ENCODE measurements around the gene INPP4B.

Gene INPP4B

GRCh38 chr4:142540483-142540804 lies 305.7 kb downstream of the INPP4B start:
- Histone ChIP-seq H3K4me3 (no peak overlapping the region), H4K20me1 (no peaks in the 10 kb centered on the region), H3K36me3 (no peaks in the 10 kb centered on the region), H3K27me3 (no peaks in the 10 kb centered on the region), H3K4me2 (no peak overlapping the region), H3K9me3 (no peaks in the 10 kb centered on the region), H3K27ac (no peak overlapping the region), H3K9ac (no peak overlapping the region), H3K4me1 (no peaks in the 10 kb centered on the region)
- no peak for TF ChIP-seq Cebpa-rat (IDR thresholded peaks at IDR 0.05)

- Histone ChIP-seq H3K4me2 (no peak overlapping the region), H3K4me3 (no peak overlapping the region), H3K9ac (no peak overlapping the region), H4K20me1 (no peaks in the 10 kb centered on the region), H3K27ac (no peak overlapping the region), H3K9me3 (no peaks in the 10 kb centered on the region), H3K27me3 (no peaks in the 10 kb centered on the region), H3K4me1 (no peaks in the 10 kb centered on the region), H3K36me3 (no peaks in the 10 kb centered on the region)
- no peak for TF ChIP-seq Cebpa-rat (IDR thresholded peaks at IDR 0.05)
Observed at GRCh38 chr4:142539796-142540482, 306.2 kb downstream of the INPP4B start.

GRCh38 chr4:142535009-142535408 lies 311.1 kb downstream of the INPP4B start:
- Histone ChIP-seq H3K4me3 (no peak overlapping the region), H3K36me3 (no peaks in the 10 kb centered on the region), H3K27ac (no peak overlapping the region), H4K20me1 (no peaks in the 10 kb centered on the region), H3K4me1 (no peaks in the 10 kb centered on the region), H3K9me3 (no peaks in the 10 kb centered on the region), H3K27me3 (no peaks in the 10 kb centered on the region), H3K9ac (no peak overlapping the region), H3K4me2 (no peak overlapping the region)
- no peak for TF ChIP-seq Cebpa-rat (IDR thresholded peaks at IDR 0.05)

GRCh38 chr4:142532054-142532453 lies 314.0 kb downstream of the INPP4B start:
- H3K9me3 ChIP-seq = no peaks in the 10 kb centered on the region
- no peaks in the 10 kb centered on the region for H3K4me1 ChIP-seq
- no peak overlapping the region for H3K4me3 ChIP-seq
- H3K9ac ChIP-seq = no peak overlapping the region
- no peak for TF ChIP-seq Cebpa-rat (IDR thresholded peaks at IDR 0.05)
- H4K20me1 ChIP-seq = no peaks in the 10 kb centered on the region
- no peak overlapping the region for H3K27ac ChIP-seq
- H3K36me3 ChIP-seq = no peaks in the 10 kb centered on the region
- H3K4me2 ChIP-seq = no peak overlapping the region
- no peaks in the 10 kb centered on the region for H3K27me3 ChIP-seq

- no peak overlapping the region for H3K9ac ChIP-seq
- no peaks in the 10 kb centered on the region for H3K36me3 ChIP-seq
- H3K4me1 ChIP-seq = no peaks in the 10 kb centered on the region
- no peak overlapping the region for H3K27ac ChIP-seq
- no peaks in the 10 kb centered on the region for H4K20me1 ChIP-seq
- H3K27me3 ChIP-seq = no peaks in the 10 kb centered on the region
- no peak for TF ChIP-seq Cebpa-rat (IDR thresholded peaks at IDR 0.05)
- no peak overlapping the region for H3K4me2 ChIP-seq
- no peaks in the 10 kb centered on the region for H3K9me3 ChIP-seq
- H3K4me3 ChIP-seq = no peak overlapping the region
Observed at GRCh38 chr4:142530728-142531127, 315.4 kb downstream of the INPP4B start.

GRCh38 chr4:142528433-142528832 lies 317.7 kb downstream of the INPP4B start:
- H3K36me3 ChIP-seq = no peaks in the 10 kb centered on the region
- H4K20me1 ChIP-seq = no peaks in the 10 kb centered on the region
- no peak overlapping the region for H3K27ac ChIP-seq
- H3K9me3 ChIP-seq = no peaks in the 10 kb centered on the region
- H3K4me2 ChIP-seq = no peak overlapping the region
- H3K9ac ChIP-seq = no peak overlapping the region
- no peaks in the 10 kb centered on the region for H3K4me1 ChIP-seq
- no peak overlapping the region for H3K4me3 ChIP-seq
- TF ChIP-seq Cebpa-rat (IDR thresholded peaks at IDR 0.05) = no peak
- H3K27me3 ChIP-seq = no peaks in the 10 kb centered on the region

GRCh38 chr4:142523111-142523510 lies 323.0 kb downstream of the INPP4B start:
- H3K4me1 ChIP-seq = no peaks in the 10 kb centered on the region
- H3K27me3 ChIP-seq = no peaks in the 10 kb centered on the region
- no peaks in the 10 kb centered on the region for H4K20me1 ChIP-seq
- no peaks in the 10 kb centered on the region for H3K9me3 ChIP-seq
- no peaks in the 10 kb centered on the region for H3K36me3 ChIP-seq
- H3K4me2 ChIP-seq = no peak overlapping the region
- no peak overlapping the region for H3K4me3 ChIP-seq
- TF ChIP-seq Cebpa-rat (IDR thresholded peaks at IDR 0.05) = no peak
- H3K27ac ChIP-seq = no peak overlapping the region
- no peak overlapping the region for H3K9ac ChIP-seq

GRCh38 chr4:142519342-142519741 lies 326.8 kb downstream of the INPP4B start:
- H3K27ac ChIP-seq = no peak overlapping the region
- H3K4me1 ChIP-seq = no peaks in the 10 kb centered on the region
- no peaks in the 10 kb centered on the region for H3K36me3 ChIP-seq
- H3K27me3 ChIP-seq = no peaks in the 10 kb centered on the region
- H3K4me3 ChIP-seq = no peak overlapping the region
- no peak for TF ChIP-seq Cebpa-rat (IDR thresholded peaks at IDR 0.05)
- H3K4me2 ChIP-seq = no peak overlapping the region
- H3K9me3 ChIP-seq = no peaks in the 10 kb centered on the region
- H4K20me1 ChIP-seq = no peaks in the 10 kb centered on the region
- H3K9ac ChIP-seq = no peak overlapping the region

GRCh38 chr4:142516686-142517526 lies 329.2 kb downstream of the INPP4B start:
- Histone ChIP-seq H3K4me2 (no peak overlapping the region), H3K9ac (no peak overlapping the region), H4K20me1 (no peaks in the 10 kb centered on the region), H3K36me3 (no peaks in the 10 kb centered on the region), H3K27me3 (no peaks in the 10 kb centered on the region), H3K4me1 (no peaks in the 10 kb centered on the region), H3K27ac (no peak overlapping the region), H3K9me3 (no peaks in the 10 kb centered on the region), H3K4me3 (no peak overlapping the region)
- no peak for TF ChIP-seq Cebpa-rat (IDR thresholded peaks at IDR 0.05)

- no peaks in the 10 kb centered on the region for H4K20me1 ChIP-seq
- no peak overlapping the region for H3K27ac ChIP-seq
- no peak overlapping the region for H3K9ac ChIP-seq
- no peaks in the 10 kb centered on the region for H3K9me3 ChIP-seq
- no peaks in the 10 kb centered on the region for H3K4me1 ChIP-seq
- no peaks in the 10 kb centered on the region for H3K36me3 ChIP-seq
- no peak overlapping the region for H3K4me3 ChIP-seq
- no peaks in the 10 kb centered on the region for H3K27me3 ChIP-seq
- TF ChIP-seq Cebpa-rat (IDR thresholded peaks at IDR 0.05) = no peak
- no peak overlapping the region for H3K4me2 ChIP-seq
Observed at GRCh38 chr4:142512161-142512560, 333.9 kb downstream of the INPP4B start.
